Measurements from ENCODE around the gene DIAPH1.

- TF ChIP-seq POLR2A (IDR thresholded peaks at IDR 0.05) (no peak), CTCF (IDR thresholded peaks at IDR 0.05) (no peak)
Measured at GRCh38 chr5:141522301-141522700, 96.5 kb downstream of the DIAPH1 start.

Data from breast epithelium (tissue), 3 donors.